Activated CD8-positive, alpha-beta memory T cell treated with anti-CD3 and anti-CD28 coated beads, Interleukin-2, amount 50 U/mL, for 24 hours (primary cell): Measurements from ENCODE around the gene TMEM214.
A peak's percentile ranks its signal among the peaks of the same experiment; 100 is the strongest.

ENCODE experiments used
- DNase-seq: peaks from one replicate; pipeline ENCODE4 v3.0.0-alpha.2; 2020; ENCODE audit errors: extremely low read depth

The TMEM214 gene

GRCh38 chr2:27085062-27085672 is 52.4 kb downstream of the TMEM214 start:
- no peak for DNase-seq

- no peak for DNase-seq
Observed at GRCh38 chr2:27085673-27086089, 52.9 kb downstream of the TMEM214 start.

GRCh38 chr2:27086090-27086723 is 53.4 kb downstream of the TMEM214 start:
- DNase-seq: peak; percentile 89

- DNase-seq: no peak
Observed at GRCh38 chr2:27086724-27087593, 54.2 kb downstream of the TMEM214 start, which contains the start of gene KHK. TSS of gene KHK (plus strand) at chr2:27086772. CDS start at chr2:27087260, 488 bp downstream.

- DNase-seq: no peak
Observed at GRCh38 chr2:27087823-27088410, 55.2 kb downstream of the TMEM214 start.

GRCh38 chr2:27088634-27089033 is 55.9 kb downstream of the TMEM214 start:
- DNase-seq: no peak

- DNase-seq: no peak
Observed at GRCh38 chr2:27089111-27089954, 56.6 kb downstream of the TMEM214 start.
